ENCODE data around the gene WDR88.

GRCh38 chr19:33217881-33218280 is 86.0 kb downstream of the WDR88 start:
- TF ChIP-seq CTCF (IDR thresholded peaks at IDR 0.05; ENCODE audit: low read depth, low read length, poor library complexity, severe bottlenecking) (no peak), EZH2phosphoT487 (IDR thresholded peaks at IDR 0.05; ENCODE audit: borderline replicate concordance, low read length) (no peak)

All from DOHH2 (cell line).